Neural progenitor cell (in vitro differentiated cells): ENCODE results near the gene TWIST2.

ENCODE experiments used
- EZH2 ChIP-seq: fragments of 200-600 bp; sonication (generic); IDR thresholded peaks from 2 replicates; pipeline ENCODE4 v1.6.1; 2017; ENCODE audit warnings: antibody characterized with exemption, mild to moderate bottlenecking, moderate library complexity
- EZH2phosphoT487 ChIP-seq: fragments of 200-600 bp; sonication (generic); IDR thresholded peaks from 2 replicates; pipeline ENCODE4 v1.6.1; 2017; ENCODE audit warnings: antibody characterized with exemption
- TF ChIP-seq, protein P1 (sequence below): fragments of 200-600 bp; sonication (generic); IDR thresholded peaks from 2 replicates; pipeline ENCODE4 v1.5.1; 2017; ENCODE audit warnings: antibody characterized with exemption, mild to moderate bottlenecking

GRCh38 chr2:238914648-238915015 lies 66.7 kb downstream of the TWIST2 start:
- TF ChIP-seq, protein P1, sequence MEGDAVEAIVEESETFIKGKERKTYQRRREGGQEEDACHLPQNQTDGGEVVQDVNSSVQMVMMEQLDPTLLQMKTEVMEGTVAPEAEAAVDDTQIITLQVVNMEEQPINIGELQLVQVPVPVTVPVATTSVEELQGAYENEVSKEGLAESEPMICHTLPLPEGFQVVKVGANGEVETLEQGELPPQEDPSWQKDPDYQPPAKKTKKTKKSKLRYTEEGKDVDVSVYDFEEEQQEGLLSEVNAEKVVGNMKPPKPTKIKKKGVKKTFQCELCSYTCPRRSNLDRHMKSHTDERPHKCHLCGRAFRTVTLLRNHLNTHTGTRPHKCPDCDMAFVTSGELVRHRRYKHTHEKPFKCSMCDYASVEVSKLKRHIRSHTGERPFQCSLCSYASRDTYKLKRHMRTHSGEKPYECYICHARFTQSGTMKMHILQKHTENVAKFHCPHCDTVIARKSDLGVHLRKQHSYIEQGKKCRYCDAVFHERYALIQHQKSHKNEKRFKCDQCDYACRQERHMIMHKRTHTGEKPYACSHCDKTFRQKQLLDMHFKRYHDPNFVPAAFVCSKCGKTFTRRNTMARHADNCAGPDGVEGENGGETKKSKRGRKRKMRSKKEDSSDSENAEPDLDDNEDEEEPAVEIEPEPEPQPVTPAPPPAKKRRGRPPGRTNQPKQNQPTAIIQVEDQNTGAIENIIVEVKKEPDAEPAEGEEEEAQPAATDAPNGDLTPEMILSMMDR: no peak
- TF ChIP-seq EZH2 (no peak), EZH2phosphoT487 (no peak)
